BLaER1 (cell line): ENCODE measurements around the gene NTF4.
"Not testable (repeated sequence)": the region's sequence is repeated elsewhere in the genome, so short reads cannot be mapped to it uniquely, and the experiment has no call there.

Experiments used
- H3K27ac ChIP-seq: shearing (Covaris generic); formaldehyde crosslinking; 2 replicates; pipeline ENCODE4 v1.8.1; 2022
- H3K27me3 ChIP-seq: shearing (Covaris generic); formaldehyde crosslinking; 2 replicates; pipeline ENCODE4 v1.8.1; 2022
- H3K36me3 ChIP-seq: shearing (Covaris generic); formaldehyde crosslinking; 2 replicates; pipeline ENCODE4 v1.8.1; 2022
- H3K4me1 ChIP-seq: shearing (Covaris generic); formaldehyde crosslinking; 2 replicates; pipeline ENCODE4 v1.8.1; 2022
- H3K4me2 ChIP-seq: shearing (Covaris generic); formaldehyde crosslinking; 2 replicates; pipeline ENCODE4 v1.8.1; 2022
- H3K4me3 ChIP-seq: shearing (Covaris generic); formaldehyde crosslinking; 2 replicates; pipeline ENCODE4 v1.8.1; 2022
- H3K9ac ChIP-seq: shearing (Covaris generic); formaldehyde crosslinking; 2 replicates; pipeline ENCODE4 v1.8.1; 2022
- H3K9me3 ChIP-seq: shearing (Covaris generic); formaldehyde crosslinking; 2 replicates; pipeline ENCODE4 v1.8.1; 2022
- H4K20me1 ChIP-seq: shearing (Covaris generic); formaldehyde crosslinking; 2 replicates; pipeline ENCODE4 v1.8.1; 2022
- Cebpa-rat ChIP-seq: shearing (Covaris generic); IDR thresholded peaks from 2 replicates; pipeline ENCODE4 v1.8.1; 2022

NTF4 gene

GRCh38 chr19:49091391-49092038 lies 26.9 kb upstream of the NTF4 start:
- no peak overlapping the region for H3K9ac ChIP-seq
- TF ChIP-seq Cebpa-rat: no peak
- H3K4me1 ChIP-seq: peaks cover 33% of the 10 kb centered on the region
- H3K36me3 ChIP-seq: peaks cover 100% of the 10 kb centered on the region
- H3K4me3 ChIP-seq: no peak overlapping the region
- H3K9me3 ChIP-seq: no peaks in the 10 kb centered on the region
- H4K20me1 ChIP-seq: peaks cover 100% of the 10 kb centered on the region
- no peaks in the 10 kb centered on the region for H3K27me3 ChIP-seq
- no peak overlapping the region for H3K27ac ChIP-seq
- H3K4me2 ChIP-seq: no peak overlapping the region

DNA sequence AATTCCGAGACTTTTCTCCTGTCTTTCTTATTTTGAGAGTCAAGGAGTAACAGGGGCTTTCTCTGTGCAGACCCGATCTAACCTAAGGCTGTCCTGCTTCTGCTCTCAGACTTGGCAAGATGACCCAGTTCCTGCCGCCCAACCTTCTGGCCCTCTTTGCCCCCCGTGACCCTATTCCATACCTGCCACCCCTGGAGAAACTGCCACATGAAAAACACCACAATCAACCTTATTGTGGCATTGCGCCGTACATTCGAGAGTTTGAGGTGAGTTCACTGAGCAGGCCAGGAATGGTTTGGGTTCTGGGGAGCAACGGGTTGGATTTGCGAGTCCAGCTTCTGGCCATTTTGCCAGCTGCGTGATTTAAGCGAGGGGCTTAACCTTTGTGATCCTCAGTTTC lies 21.7 kb upstream of the NTF4 start:
- peak overlapping the region; percentile 98 for H3K9ac ChIP-seq
- peaks cover 52% of the 10 kb centered on the region for H3K36me3 ChIP-seq
- H3K9me3 ChIP-seq: no peaks in the 10 kb centered on the region
- TF ChIP-seq Cebpa-rat: no peak
- H3K27ac ChIP-seq: peak overlapping the region; percentile 97
- no peaks in the 10 kb centered on the region for H3K27me3 ChIP-seq
- peak overlapping the region; percentile 100 for H3K4me2 ChIP-seq
- peaks cover 59% of the 10 kb centered on the region for H4K20me1 ChIP-seq
- H3K4me1 ChIP-seq: peaks cover 36% of the 10 kb centered on the region
- peak overlapping the region; percentile 97 for H3K4me3 ChIP-seq

GRCh38 chr19:49085868-49086232 lies 21.2 kb upstream of the NTF4 start:
- peak overlapping the region; percentile 97 for H3K4me3 ChIP-seq
- H3K27ac ChIP-seq: peak overlapping the region; percentile 97
- H3K27me3 ChIP-seq: no peaks in the 10 kb centered on the region
- peaks cover 36% of the 10 kb centered on the region for H3K4me1 ChIP-seq
- peak overlapping the region; percentile 100 for H3K4me2 ChIP-seq
- no peaks in the 10 kb centered on the region for H3K9me3 ChIP-seq
- no peak for TF ChIP-seq Cebpa-rat
- H4K20me1 ChIP-seq: peaks cover 55% of the 10 kb centered on the region
- H3K36me3 ChIP-seq: peaks cover 47% of the 10 kb centered on the region
- H3K9ac ChIP-seq: peak overlapping the region; percentile 98

DNA sequence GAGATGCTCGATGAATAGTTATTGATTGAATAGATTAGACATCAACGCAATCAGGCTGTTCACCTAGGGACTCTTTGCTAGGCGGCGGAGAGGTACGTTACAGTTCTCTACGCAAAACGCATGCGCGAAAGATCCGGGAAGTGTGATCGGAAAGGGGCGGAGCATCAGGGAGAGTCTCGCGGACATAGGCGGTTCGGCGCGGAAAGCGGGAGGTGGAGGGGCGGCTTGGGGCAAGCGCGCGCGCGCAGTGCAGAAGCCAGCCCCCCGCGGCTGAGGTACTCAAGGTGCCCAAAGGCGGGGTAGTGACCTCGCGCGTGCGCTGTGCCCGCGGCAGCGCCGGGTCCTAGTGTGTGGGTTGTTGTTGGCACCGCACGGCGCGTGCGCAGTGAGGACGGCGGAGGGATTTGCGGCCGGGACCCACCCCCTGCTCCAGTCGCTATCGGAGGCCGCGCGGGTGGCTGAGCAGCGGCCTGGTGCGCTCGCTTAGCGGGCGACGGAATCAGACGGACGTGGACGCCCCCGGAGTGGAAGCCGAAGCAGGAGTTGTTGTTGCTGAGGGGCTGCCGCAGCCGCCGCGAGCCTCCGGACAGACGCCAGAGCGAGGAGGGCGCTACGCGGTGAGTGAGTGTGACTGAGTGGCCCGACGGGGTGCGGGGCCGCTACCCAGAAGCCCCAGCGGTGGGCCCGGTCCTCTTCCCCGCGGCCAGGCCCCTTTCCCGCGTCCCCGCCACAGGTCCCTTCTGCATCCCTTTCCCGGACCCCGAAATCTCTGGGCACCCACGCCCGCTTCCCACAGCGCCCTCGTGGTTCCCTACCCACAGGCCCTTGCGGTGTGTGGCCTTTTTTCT lies 20.6 kb upstream of the NTF4 start, which contains the start of gene SNRNP70:
Gene SNRNP70, plus strand, starts transcription at position 432 of the 848 bp plus-strand sequence. CDS start 964 bp downstream, outside the sequence.
- Histone ChIP-seq H3K9me3 (no peaks in the 10 kb centered on the region), H3K4me3 (peak within 1 kb of the TSS; percentile 97), H3K4me2 (peak within 1 kb of the TSS; percentile 100), H4K20me1 (peaks cover 49% of the 10 kb centered on the region), H3K27me3 (no peaks in the 10 kb centered on the region), H3K27ac (peak within 1 kb of the TSS; percentile 97), H3K36me3 (peaks cover 41% of the 10 kb centered on the region), H3K9ac (peak within 1 kb of the TSS; percentile 98), H3K4me1 (peaks cover 36% of the 10 kb centered on the region)
- no peak for TF ChIP-seq Cebpa-rat

DNA sequence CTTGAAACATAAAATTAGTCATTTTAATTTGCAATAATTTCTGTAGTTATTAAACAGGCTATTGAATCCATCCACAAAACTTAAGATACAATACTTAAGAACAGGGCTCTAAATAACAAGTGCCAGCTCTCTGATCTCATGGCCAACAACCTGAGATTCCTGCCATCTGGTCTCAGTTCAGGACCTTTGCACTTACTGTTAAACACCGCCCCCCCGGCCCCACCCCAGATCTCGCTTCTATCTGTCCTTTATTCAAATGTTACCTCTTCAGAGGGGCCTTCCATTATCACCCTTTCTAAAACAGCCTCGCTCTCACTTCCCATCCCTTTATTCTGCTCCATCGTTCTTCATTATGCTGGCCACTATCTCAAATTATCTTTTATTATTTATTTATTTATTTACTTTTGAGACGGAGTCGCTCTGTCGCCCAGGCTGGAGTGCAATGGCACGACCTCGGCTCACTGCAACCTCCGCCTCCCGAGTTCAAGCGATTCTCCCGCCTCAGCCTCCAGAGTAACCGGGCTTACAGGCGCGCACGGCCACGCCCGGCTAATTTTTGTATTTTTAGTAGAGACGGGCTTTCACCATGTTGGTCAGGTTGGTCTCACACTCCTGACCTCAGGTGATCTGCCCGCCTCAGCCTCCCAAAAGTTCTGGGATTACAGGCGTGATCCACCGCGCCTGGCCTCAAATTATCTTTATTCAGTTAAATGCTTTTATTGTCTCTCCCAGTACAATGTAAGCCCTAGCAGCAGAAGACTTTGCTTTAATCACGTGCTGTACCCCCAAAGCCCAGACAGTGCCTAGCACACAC lies 19.8 kb upstream of the NTF4 start:
- Histone ChIP-seq H3K27ac (peak overlapping the region; percentile 97), H3K4me1 (peaks cover 36% of the 10 kb centered on the region), H3K9me3 (no peaks in the 10 kb centered on the region), H3K36me3 (peaks cover 33% of the 10 kb centered on the region), H3K9ac (peak overlapping the region; percentile 41; the same call in 1 of the 2 replicates), H4K20me1 (peaks cover 40% of the 10 kb centered on the region), H3K4me2 (peak overlapping the region; percentile 69), H3K27me3 (no peaks in the 10 kb centered on the region), H3K4me3 (peak overlapping the region; percentile 97)
- no peak for TF ChIP-seq Cebpa-rat

DNA sequence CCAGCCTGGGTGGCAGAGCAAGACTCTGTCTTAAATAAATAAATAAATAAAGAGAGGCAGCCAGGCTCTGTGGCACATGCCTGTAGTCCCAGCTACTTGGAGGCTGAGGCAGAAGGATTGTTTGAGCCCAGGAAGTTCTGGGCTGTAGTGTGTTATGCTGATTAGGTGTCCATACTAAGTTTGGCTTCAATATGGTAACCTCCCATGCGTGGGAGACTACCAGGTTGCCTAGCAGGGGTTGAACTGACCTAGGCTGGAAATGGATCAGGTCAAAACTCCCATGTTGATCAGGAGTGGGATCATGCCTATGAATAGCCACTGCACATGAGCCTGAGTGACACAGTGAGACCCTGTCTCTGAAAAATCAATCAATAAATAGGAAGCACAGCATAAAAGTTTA lies 16.7 kb upstream of the NTF4 start:
- Histone ChIP-seq H3K36me3 (peaks cover 1% of the 10 kb centered on the region; the same call in 1 of the 2 replicates), H3K4me2 (no peak overlapping the region), H3K27ac (no peak overlapping the region), H3K4me1 (peaks cover 8% of the 10 kb centered on the region), H3K4me3 (no peak overlapping the region), H3K9ac (no peak overlapping the region), H3K27me3 (no peaks in the 10 kb centered on the region), H4K20me1 (peaks cover 9% of the 10 kb centered on the region), H3K9me3 (no peaks in the 10 kb centered on the region)
- no peak for TF ChIP-seq Cebpa-rat

DNA sequence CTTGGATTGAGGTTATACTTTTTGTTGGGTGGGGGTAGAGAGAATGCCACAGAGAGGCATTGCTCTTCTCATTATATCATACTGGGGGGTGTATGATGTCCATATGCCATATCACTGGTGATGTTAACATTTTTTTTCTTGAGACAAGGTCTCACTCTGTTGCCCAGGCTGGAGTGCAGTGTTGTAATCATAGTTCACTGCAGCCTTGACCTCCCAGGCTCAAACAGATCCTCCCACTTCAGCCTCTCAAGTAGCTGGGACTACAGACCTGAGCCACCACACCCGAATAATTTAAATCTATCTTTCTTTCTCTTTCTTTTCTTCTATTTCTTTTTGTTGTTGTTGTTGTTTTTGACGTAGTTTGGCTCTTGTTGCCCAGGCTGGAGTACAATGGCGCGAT lies 15.8 kb upstream of the NTF4 start:
- Histone ChIP-seq H3K4me1 (peaks cover 6% of the 10 kb centered on the region), H4K20me1 (peaks cover under 1% of the 10 kb centered on the region; the same call in 1 of the 2 replicates)

GRCh38 chr19:49074869-49075268 lies 10.3 kb upstream of the NTF4 start:
- not testable (repeated sequence) for H4K20me1 ChIP-seq, H3K9me3 ChIP-seq, H3K4me2 ChIP-seq, H3K4me3 ChIP-seq, H3K27ac ChIP-seq, H3K4me1 ChIP-seq, H3K9ac ChIP-seq, H3K27me3 ChIP-seq, H3K36me3 ChIP-seq

More for the DNA sequence above, 15.8 kb upstream of the NTF4 start:
- no peak overlapping the region for H3K4me3 ChIP-seq
- H3K27me3 ChIP-seq: no peaks in the 10 kb centered on the region
- no peak overlapping the region for H3K4me2 ChIP-seq
- H3K36me3 ChIP-seq: no peaks in the 10 kb centered on the region
- no peak overlapping the region for H3K27ac ChIP-seq
- no peak overlapping the region for H3K9ac ChIP-seq
- H3K9me3 ChIP-seq: no peaks in the 10 kb centered on the region
- no peak for TF ChIP-seq Cebpa-rat

DNA sequence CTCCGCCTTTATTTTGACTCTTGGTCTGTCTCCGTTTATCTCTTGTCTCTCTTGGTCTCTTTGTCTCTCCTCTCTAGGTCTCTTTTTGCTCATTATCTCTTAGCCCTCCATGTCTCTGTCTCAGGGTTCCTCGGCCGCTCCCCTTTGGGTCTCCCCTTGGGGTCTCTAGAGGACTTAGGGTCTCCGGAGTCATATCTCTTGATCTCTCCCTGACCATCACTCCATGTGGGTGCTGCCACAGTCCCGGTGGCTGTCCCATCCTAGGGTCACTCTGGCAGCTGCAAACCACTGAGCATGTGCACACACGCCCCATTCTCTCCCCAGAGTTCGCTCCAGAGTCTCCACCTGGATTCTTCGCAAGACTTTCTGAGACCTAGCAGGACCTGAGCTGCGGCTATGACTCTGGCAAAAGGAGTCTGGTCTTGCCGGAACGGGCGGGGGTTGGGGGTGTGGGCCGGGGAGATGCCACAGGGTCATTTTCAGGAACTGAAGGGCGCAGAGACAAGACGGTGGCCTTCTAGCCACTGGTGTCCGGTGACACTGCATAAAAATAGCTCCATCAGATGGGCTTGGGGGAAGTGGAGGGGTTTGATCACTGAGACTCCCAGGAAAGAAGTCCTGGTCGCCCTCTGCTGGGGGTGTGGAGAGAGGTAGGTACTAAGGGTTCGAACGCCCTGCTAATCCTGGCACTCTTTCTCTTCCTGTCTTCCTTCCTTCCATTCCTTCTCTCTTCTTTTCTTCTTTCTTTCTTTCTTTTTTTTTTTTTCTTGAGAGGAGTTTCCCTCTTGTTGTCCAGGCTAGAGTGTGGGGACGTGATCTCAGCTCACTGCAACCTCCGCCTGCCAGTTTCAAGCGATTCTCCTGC lies 9.1 kb upstream of the NTF4 start:
- Histone ChIP-seq H3K9ac (no peak overlapping the region), H3K4me2 (peak overlapping the region; percentile 17; the same call in 1 of the 2 replicates), H3K27me3 (peaks cover 9% of the 10 kb centered on the region; the same call in 1 of the 2 replicates), H3K9me3 (no peaks in the 10 kb centered on the region; the same call in 1 of the 2 replicates), H3K4me1 (peaks cover 6% of the 10 kb centered on the region; the same call in 1 of the 2 replicates), H3K4me3 (no peak overlapping the region), H3K36me3 (no peaks in the 10 kb centered on the region), H3K27ac (no peak overlapping the region), H4K20me1 (no peaks in the 10 kb centered on the region)
- TF ChIP-seq Cebpa-rat: no peak
